Bone marrow (tissue), 2 donors: ENCODE results near the gene ICAM2.
A peak's percentile ranks its signal among the peaks of the same experiment; 100 is the strongest.

Experiments
- DNase-seq, 2 donors: peaks; one replicate each; lab custom pipeline; 2025; lab: John Stamatoyannopoulos, UW

ICAM2 gene

DNA sequence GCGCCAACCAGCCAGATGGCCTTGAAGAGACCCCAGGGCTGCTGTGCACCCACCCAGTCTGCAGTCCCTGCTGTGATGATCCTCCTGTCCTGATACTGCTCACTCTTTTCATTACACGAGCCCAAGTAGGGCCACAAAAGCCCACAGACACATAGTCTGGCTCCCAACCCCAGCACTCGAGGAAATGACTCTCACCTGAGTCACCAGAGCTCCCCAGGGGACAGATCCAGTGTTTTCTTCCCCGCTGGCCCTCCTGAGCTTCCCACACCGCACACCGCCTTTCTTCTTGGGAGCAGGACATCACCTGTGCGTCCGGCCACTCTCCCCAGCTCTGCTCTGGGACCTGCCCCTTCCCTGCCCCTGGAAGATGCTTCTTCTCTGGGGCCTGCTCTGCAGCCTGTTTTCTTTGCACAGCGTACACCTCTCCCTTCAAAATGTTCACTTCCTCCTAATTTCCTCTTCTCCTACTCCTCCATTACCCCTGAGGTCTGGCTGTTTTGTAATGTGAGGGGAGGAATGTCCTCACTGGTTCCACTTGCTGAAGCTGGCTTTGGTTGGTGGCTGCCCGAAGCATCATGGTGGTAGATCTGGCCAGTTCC lies 45.7 kb downstream of the ICAM2 start:
- no peak for DNase-seq

DNA sequence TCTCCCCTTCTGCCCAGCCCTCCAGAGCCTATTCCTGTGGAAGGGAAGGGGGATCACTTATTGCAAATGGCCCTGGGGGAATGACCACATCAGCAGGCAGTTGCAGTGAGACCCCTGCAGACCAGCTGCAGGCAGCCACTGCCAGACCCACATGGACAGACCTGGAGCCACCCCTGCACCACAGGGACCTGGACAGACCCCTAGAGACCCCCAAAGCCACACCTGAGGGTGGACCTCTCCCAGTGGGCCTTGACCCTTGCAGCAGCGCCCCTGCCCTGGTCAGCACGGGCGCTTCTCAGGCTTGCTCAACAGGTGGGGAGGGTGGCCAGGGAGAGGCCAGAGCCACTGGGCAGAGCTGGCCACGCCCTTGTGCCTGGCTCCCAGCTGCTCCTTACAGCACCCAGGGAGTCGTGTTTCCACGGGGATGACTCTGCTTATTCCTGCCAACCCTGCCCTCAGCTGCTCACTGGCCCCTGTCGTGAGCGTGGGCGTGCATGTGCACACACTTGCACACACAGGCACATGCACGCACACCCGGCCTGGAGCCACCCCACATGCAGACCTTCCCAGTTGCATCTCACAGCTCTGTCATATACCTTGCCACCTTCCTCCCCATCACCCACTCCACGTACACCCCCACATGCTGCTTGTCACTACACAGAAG lies 46.4 kb downstream of the ICAM2 start:
- no peak for DNase-seq

DNA sequence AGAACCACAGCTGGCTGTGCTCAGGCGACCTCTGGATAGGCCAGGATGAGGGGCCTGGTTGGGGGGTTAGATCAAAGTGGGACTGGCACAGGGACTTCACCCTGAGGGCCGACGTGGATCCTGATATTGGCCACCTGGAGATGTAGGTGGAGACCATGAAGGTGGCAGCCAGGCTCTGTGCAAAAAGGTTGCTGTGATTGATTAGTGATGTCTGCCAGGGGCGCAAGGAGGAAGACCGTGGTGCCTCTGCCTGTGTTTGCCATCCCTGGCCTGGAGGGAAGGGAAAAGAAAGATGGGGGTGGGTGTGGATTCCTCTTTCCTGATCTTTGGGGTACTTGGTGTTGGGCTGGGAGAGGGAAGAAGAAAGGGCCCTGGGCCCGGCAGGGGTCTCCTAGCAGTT lies 47.2 kb downstream of the ICAM2 start:
- DNase-seq, result no peak

DNA sequence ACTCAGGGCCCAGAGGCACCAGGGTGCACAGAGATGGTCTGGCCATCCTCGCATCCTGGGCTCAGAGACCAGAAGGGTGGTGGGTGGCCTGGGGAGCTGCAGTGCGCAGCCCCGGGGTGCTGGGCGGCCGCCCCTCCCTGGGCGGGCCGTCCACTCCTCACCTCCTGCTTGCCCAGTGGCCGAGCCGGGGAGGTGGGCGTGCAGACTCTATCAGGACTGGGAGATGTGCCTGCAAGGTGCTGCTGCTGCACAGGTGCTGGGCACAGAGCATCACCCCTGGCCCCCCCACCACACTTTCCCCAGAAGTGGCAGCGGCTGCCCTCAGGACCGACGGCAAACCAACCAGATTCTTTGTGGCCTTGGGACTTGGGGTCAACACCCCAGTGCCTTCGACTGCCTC lies 47.6 kb downstream of the ICAM2 start, which contains the start of gene SCN4A:
Gene SCN4A, minus strand, starts transcription at position 123 of the 400 bp plus-strand sequence. Its CDS starts 77 bp downstream, at position 46.
- DNase-seq, result no peak

DNA sequence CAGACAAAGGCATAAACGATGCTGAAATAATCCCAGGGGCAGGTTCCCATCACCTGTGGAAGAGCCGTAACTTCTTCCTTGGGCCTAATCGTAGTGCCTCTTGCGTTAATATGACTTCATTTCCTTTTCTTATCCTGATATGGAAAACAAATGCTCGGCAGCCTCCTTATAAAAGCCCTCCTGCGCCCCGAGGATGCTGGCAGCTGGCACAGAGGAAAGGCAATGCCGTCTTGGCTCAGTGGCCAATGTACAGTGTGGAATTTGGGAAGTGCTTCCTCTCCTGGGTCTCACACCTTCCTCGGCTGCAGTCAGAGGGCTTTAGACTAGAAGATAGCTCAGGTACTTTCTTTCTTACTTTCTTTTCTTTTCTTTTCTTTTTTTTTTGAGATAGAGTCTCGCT lies 51.2 kb downstream of the ICAM2 start:
- DNase-seq, result no peak

DNA sequence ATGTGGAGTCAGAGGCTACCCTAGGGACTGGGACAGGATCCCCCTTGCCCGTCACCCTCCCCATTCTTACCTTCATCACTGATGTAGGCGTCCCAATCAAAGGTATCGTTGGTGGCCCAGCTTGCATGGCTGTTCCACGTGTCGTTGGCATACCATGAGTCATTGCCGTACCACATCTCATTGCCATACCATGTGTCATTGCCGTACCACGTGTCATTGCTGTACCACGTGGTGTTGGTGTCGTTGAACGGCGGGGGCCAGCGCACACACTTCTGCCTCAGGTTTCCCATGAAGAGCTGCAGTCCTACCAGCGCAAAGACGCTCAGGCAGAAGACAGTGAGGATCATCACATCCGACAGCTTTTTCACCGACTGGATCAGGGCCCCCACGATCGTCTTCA lies 52.5 kb downstream of the ICAM2 start:
- no peak for DNase-seq

DNA sequence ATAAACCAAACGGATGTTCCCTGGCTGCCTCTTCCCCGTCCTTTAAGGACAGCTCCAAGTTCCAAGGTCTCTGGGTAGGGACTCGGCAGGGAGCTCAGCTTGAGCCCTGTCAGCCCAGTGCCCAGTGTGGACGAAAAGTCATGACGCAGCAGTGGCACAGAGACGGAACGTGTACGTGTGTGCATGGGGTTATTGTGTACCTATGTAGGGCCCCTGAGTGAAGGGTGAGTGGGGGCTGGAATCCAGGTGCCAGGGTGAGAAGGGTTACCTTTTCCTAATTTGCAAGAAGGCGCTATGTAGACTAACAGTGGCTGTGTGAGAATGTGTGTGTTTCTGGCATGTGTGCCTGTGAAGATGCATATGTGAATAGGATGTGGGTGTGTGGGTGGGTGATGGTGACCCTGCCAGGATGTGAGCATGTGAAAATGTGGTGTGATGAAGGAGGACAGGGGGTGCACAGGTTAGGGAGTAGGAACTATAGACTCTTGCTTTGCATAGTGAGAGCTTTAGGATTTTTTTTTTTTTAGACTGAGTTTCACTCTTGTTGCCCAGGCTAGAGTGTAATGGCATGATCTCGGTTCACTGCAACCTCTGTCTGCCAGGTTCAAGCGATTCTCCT lies 53.7 kb downstream of the ICAM2 start:
- no peak for DNase-seq

DNA sequence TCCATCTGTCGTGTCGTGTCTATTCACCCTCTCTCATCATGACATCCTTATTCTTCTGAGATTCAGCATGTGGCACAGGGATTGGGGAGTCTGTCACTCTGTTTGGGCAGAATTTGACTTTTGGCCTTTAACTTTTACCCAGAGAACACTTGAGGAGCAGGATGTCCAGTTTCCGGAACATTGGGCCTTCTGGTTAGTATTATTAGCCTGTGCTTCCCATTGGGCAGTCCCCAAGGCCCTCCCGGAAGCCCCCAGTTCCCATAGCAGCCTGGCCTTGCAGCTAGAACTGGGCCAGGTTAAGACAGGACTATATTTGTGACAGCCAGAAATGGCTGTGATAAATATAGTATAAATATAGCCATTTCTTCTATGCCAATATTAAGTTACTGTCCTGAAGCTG lies 57.3 kb downstream of the ICAM2 start:
- DNase-seq, result no peak

DNA sequence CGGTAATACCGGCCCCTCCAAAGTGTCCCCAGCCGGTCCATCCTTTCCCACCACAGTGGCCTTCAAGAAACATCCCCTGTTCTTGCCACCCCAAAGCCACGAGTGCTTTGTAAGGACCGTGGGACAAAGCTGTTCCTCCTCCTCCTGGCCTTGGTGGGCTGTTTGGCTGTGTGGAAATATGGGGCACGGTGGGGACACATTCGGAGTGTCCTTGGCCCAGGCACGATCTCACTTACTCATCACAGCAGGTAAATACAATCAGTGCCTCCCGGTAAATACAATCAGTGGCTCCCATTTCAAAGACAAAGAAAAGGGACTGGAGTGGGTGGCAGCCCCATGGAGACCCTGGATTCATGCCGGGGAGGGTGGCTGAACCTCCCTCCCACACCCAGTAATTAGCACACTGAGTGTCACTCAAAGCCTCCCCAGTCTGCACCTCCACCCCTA lies 58.1 kb downstream of the ICAM2 start:
- no peak for DNase-seq

DNA sequence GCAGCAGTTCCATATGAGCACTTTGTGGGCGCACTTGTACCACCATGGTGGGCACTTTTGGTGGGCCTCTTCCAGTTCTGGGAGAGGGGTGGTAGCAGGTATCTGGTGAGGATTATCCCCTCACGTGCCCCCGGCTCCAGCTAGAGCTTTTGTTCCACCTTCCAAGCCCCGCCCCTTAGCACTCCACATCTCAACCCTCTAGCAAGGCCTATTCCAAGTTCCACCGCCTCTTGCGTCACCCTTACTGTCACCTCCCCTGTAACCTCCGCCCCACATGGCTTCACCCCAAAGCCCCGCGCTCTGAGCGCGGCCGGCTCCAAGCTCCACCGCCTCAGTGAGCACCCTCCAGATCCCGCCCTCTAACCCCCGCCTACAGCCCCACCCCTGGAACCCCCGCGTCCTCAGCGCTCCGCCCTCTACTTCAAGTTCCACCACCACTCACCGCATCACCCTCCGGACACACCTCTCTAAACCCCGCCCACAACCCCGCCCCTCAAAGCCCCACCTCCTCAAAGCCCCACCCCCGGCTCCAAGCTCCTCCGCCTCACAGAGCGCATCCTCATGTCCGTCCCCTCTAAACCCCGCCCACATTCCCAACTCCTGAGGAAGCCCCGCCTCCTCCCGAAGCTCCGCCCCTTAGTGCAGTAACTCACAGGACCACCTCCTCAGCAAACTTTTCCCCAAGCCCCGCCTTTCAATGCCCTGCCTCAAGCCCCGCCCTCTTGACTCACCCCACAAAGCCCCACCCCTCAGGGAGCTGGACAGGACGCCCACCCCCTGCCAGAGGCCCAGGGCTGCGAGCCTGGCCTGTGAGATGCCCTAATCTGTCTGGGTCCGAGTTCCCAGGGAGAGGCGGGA lies 58.8 kb downstream of the ICAM2 start:
- DNase-seq, result no peak

DNA sequence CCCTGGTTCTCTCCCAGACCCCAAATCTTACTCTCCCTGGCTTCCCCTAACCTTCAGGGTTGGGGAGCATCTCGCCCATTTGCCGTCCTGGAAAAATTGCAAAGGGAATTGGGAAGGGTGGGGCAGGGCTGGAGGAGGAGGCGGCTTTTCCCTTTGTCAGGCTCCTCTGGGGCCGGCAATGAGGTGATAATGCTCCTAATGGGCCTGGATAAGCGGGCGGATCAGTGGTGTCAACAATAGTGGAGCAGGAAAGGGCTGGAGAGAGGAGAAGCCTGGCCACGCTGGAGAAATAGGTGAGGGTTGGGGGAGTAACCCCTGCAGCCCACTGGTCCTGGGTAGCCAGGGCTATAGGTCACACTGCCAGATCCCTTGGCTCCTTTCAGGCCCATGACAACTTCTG lies 60.0 kb downstream of the ICAM2 start:
- DNase-seq, result no peak

DNA sequence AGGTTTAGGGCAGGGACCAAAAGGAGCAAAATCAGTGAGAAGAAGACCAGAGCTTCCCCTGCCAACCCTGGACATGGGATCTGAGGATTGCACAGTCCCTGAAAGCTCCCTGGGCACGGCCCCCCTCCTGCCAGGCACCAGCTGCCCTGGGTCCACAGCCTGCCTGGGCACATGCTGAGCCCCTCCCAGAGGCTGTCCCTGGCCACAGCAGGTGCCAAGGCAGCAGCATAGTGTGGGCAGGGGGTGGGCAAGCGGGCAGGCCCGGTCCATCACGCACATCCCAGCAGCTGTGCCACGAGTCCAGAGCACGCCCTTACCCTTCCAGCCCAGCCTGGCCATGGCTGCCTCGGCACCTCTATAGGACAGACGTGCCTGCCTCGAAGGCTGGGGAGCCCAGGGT lies 60.4 kb downstream of the ICAM2 start:
- DNase-seq, result no peak

DNA sequence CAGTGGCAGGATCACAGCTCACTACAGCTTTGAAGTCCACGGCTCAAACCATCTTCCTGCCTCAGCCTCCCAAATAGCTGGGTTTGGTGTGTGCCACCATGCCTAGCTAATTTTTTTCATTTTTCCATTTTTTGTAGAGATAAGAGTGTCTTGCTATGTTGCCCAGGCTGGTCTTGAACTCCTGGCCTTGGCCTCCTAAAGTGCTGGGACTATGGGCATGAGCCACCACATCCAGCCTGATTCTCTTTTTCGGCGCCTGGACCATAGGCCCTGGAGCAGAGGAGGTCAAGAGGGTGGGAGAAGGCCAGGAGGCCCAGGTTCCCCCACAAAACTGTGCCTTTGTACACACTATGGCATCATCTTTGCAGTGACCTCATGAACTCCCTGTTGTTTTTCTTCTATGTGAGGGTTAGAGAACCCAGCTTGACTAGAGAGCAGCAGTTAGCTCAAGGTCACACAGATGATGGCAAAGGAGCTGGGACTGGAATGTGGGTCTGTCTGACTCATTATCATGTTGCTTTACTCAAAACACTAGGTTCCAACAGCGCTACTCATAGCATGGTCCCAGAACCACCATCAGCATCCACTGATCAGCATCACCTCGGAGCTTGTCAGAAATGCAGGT lies 64.0 kb downstream of the ICAM2 start:
- no peak for DNase-seq

DNA sequence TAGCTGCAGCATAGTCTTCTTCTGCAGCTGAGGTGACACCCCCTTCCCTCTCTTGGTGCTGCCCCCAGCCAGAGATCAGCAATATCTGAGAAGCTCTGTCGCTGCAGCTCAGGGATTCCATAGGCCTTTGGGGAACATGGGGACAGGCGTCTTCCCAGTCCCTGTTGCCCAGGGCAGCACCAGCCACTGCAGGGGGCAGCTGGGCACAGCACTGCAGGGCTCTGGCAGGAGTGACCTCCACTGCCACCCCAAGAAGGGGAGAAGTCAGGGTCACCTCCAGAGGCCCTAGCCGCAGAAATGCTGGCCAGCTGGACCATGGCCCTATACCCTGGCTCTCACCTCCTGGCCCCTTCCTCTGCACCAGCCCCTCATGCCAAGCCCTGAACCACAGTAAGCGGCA lies 64.6 kb downstream of the ICAM2 start:
- no peak for DNase-seq

DNA sequence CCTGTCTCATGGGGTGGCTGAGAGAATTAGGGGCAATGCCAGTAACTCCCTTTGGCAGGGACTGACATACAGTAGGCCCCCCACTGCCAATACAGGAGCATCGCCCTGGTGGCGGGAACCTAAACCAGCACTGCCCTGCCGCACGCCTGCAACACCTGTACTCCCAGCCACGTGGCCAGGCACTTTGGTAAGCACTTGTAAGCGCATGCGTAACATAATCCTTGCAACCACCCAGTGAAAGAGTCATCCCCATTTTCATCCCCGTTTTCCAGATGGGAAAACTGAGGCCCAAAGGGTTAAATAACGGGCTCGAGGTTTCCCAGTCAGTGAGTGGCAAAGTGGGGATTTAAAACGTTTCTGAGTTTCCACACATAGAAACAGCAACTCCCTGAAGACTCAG lies 65.2 kb downstream of the ICAM2 start:
- no peak for DNase-seq

DNA sequence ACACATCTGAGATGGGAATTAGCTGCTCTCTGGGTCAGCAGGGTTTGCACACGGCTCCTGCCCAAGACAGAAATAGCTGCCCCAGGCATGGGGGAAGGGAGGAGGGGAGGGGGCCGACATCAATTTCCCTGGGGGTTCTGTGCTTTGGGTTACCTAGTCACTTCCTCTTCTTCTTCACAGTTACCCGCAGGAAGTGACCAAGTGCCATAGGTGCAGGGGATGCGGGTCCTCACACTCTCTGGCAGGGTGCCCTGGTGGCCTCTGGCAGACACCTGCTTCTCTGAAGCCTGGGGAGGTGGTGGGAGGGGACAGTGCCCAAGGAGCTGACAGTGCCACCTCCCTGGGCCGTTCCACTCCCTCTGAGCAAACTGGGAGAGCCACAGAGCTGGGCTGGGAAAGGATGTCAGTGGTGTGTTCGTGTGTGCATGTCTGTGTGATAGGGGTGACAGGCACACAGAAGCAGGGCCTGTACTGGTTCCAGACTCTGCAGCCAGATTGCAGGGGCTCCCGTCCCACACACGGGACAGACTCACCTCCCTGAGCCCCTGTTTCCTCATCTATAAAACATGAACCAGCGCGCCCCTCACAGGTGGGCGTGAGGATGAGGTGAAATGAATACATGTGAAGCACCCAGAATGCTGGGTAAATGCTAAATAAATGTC lies 65.9 kb downstream of the ICAM2 start:
- DNase-seq, result peak in 1 of 2 donors; percentile 4
